DOHH2 (cell line): ENCODE measurements around the gene DEDD2.

Experiments used
- H3F3A ChIP-seq: fragments of 200-600 bp; sonication (generic), shearing (Covaris generic); 2 replicates; pipeline ENCODE4 v1.6.0; 2016; ENCODE audit warnings: antibody characterized with exemption, mild to moderate bottlenecking; ENCODE audit not compliant: control insufficient read depth, insufficient read depth
- H3K27ac ChIP-seq: fragments of 200-600 bp; sonication (generic); 2 replicates; pipeline ENCODE4 v1.5.1; 2014; ENCODE audit warnings: low read depth, mild to moderate bottlenecking, low read length, moderate library complexity
- H3K27me3 ChIP-seq: fragments of 200-600 bp; sonication (generic); 2 replicates; pipeline ENCODE4 v1.6.1; 2014; ENCODE audit warnings: mild to moderate bottlenecking, low read length, mixed read lengths; ENCODE audit not compliant: control insufficient read depth
- H3K36me3 ChIP-seq: fragments of 200-600 bp; sonication (generic); 2 replicates; pipeline ENCODE4 v1.6.1; 2014; ENCODE audit warnings: mild to moderate bottlenecking, low read length, moderate library complexity, mixed read lengths; ENCODE audit not compliant: control insufficient read depth
- H3K4me1 ChIP-seq: fragments of 200-600 bp; sonication (generic); 2 replicates; pipeline ENCODE4 v1.6.1; 2014; ENCODE audit warnings: mild to moderate bottlenecking, low read length, mixed read lengths; ENCODE audit not compliant: control insufficient read depth
- H3K4me2 ChIP-seq: fragments of 200-600 bp; sonication (generic); 2 replicates; pipeline ENCODE4 v1.6.0; 2014; ENCODE audit warnings: mild to moderate bottlenecking, low read length, moderate library complexity
- H3K4me3 ChIP-seq: fragments of 200-600 bp; sonication (generic); 2 replicates; pipeline ENCODE4 v1.5.1; 2014; ENCODE audit warnings: mild to moderate bottlenecking, low read length, mixed read lengths
- H3K79me2 ChIP-seq: fragments of 200-600 bp; sonication (generic); 2 replicates; pipeline ENCODE4 v1.6.1; 2014; ENCODE audit warnings: mild to moderate bottlenecking, low read length, mixed read lengths; ENCODE audit not compliant: control insufficient read depth
- H3K9me2 ChIP-seq: fragments of 200-600 bp; sonication (generic); replicated peaks from 2 replicates; pipeline ENCODE4 v1.6.1; 2014; ENCODE audit warnings: mild to moderate bottlenecking, low read length, mixed read lengths; ENCODE audit not compliant: control insufficient read depth
- H3K9me3 ChIP-seq: fragments of 200-600 bp; sonication (generic); 2 replicates; pipeline ENCODE4 v1.6.1; 2014; ENCODE audit warnings: antibody characterized with exemption, low read length, mixed read lengths; ENCODE audit not compliant: control insufficient read depth, insufficient read depth
- H4K20me1 ChIP-seq: fragments of 200-600 bp; sonication (generic); 2 replicates; pipeline ENCODE4 v1.6.0; 2014; ENCODE audit warnings: low read depth, mild to moderate bottlenecking, antibody characterized with exemption, low read length, moderate library complexity; ENCODE audit not compliant: control insufficient read depth, insufficient read depth
- CTCF ChIP-seq: fragments of 200-600 bp; sonication (generic); IDR thresholded peaks from one replicate; pipeline ENCODE4 v1.5.1; 2014; ENCODE audit warnings: antibody characterized with exemption, mild to moderate bottlenecking, low read depth, low read length; ENCODE audit not compliant: poor library complexity, severe bottlenecking
- EZH2phosphoT487 ChIP-seq: fragments of 200-600 bp; sonication (generic); IDR thresholded peaks from 2 replicates; pipeline ENCODE4 v1.6.1; 2017; ENCODE audit warnings: borderline replicate concordance, mild to moderate bottlenecking, antibody characterized with exemption, low read length, moderate library complexity, mixed read lengths

DEDD2 gene

GRCh38 chr19:42232435-42232834, 15.0 kb upstream of the DEDD2 start:
- Histone ChIP-seq H3F3A (peaks cover 13% of the 10 kb centered on the region), H3K4me1 (no peaks in the 10 kb centered on the region), H4K20me1 (0 out of 2 replicates have a peak, but pooled peaks cover 5% of the 10 kb centered on the region), H3K4me2 (no peak overlapping the region), H3K9me2 (no peaks in the 10 kb centered on the region), H3K27me3 (no peaks in the 10 kb centered on the region), H3K27ac (no peak overlapping the region), H3K36me3 (peaks cover 89% of the 10 kb centered on the region), H3K4me3 (no peak overlapping the region), H3K79me2 (peaks cover 29% of the 10 kb centered on the region), H3K9me3 (no peaks in the 10 kb centered on the region)
- TF ChIP-seq CTCF = no peak
- no peak for TF ChIP-seq EZH2phosphoT487

GRCh38 chr19:42230571-42230970, 13.1 kb upstream of the DEDD2 start:
- peaks cover 5% of the 10 kb centered on the region; the same call in 1 of the 2 replicates for H4K20me1 ChIP-seq
- H3K27me3 ChIP-seq = no peaks in the 10 kb centered on the region
- peaks cover 37% of the 10 kb centered on the region for H3K79me2 ChIP-seq
- no peaks in the 10 kb centered on the region for H3K4me1 ChIP-seq
- H3K4me3 ChIP-seq = no peak overlapping the region
- no peak overlapping the region for H3K4me2 ChIP-seq
- TF ChIP-seq EZH2phosphoT487 (no peak), CTCF (no peak)
- no peaks in the 10 kb centered on the region for H3K9me2 ChIP-seq
- no peaks in the 10 kb centered on the region for H3K9me3 ChIP-seq
- H3K36me3 ChIP-seq = peaks cover 91% of the 10 kb centered on the region
- no peak overlapping the region for H3K27ac ChIP-seq
- H3F3A ChIP-seq = peaks cover 12% of the 10 kb centered on the region

GRCh38 chr19:42229855-42230351, 12.4 kb upstream of the DEDD2 start:
- Histone ChIP-seq H3K27me3 (no peaks in the 10 kb centered on the region), H3F3A (peaks cover 9% of the 10 kb centered on the region), H3K9me3 (no peaks in the 10 kb centered on the region), H3K4me3 (no peak overlapping the region), H3K4me1 (no peaks in the 10 kb centered on the region), H4K20me1 (peaks cover 5% of the 10 kb centered on the region; the same call in 1 of the 2 replicates), H3K36me3 (peaks cover 92% of the 10 kb centered on the region), H3K27ac (no peak overlapping the region), H3K9me2 (no peaks in the 10 kb centered on the region), H3K4me2 (no peak overlapping the region), H3K79me2 (peaks cover 39% of the 10 kb centered on the region)
- TF ChIP-seq EZH2phosphoT487 (no peak), CTCF (no peak)
